Measurements from ENCODE around the gene TSHZ3. TPM values are rescaled to one million over a fixed set of nuclear protein-coding genes. Genes with fewer than 3 reads are reported as not detected.

TSHZ3 gene
- total RNA-seq, 1 donor from 2014 or later: 3.1 TPM

- DNase-seq (no peak), ATAC-seq (ENCODE audit: poor library complexity) (no peak)
- intact Hi-C loops (cut with DNase I): no loop called here
Observed at GRCh38 chr19:31258211-31259052, 90.8 kb downstream of the TSHZ3 start.

DNA sequence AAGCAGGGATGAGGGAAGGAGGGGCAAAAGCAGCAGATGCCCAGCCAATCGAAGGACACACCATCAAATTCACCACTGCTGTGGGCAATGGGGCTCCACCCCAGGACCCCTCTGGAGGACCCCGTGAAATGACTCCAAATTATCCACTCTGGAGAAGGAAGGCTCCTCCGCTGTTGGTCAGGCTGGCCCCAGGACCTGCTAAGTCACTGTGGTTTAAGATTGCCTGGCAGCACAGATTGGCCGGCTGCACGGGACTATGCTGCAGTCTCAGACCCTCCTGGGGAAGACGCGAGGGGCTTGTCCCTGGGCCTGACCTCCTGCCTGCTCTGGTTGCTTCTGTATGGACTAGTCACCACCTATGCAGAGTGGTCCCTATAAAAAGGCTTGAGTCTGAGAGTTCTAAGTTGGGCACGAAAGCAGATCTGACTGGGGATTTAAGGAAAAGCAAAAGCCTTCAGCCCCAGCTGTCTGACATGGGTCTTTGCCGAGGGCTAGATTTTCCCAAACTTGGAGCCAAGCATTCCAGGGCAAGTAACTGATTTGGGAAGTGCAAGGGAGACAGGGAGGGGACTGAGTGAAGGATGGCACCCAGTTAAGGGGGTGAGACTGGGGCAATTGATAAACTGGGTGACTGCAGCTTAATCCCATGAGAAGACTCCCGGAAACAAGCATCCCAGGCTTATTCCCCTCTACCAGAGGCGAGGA lies 91.7 kb downstream of the TSHZ3 start:
- intact Hi-C loops (cut with DNase I): no loop called here
- DNase-seq (no peak), ATAC-seq (ENCODE audit: poor library complexity) (no peak)

- intact Hi-C loops (cut with DNase I): no loop called here
- ATAC-seq (ENCODE audit: poor library complexity) (no peak), DNase-seq (no peak)
Observed at GRCh38 chr19:31257025-31257424, 92.2 kb downstream of the TSHZ3 start.

DNA sequence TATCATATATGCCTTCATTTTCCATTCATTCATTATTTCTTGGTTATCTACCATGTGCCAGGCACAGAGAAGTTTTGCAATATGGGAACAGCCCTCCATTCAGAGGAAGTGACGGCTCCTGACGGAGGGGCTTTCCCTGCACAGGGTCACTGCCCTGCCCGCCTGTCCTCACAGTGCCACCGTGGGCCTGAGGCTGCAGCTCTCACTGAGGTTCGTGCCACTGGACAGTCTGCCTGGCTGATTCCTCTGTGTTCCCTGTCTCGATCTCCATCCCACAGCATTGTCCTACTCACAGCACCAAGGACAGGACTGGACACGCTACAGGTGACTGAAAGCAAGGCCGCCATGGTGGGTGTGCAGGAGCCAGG lies 92.7 kb downstream of the TSHZ3 start:
- ATAC-seq (ENCODE audit: poor library complexity) (no peak), DNase-seq (no peak)
- intact Hi-C loops (cut with DNase I): no loop called here

GRCh38 chr19:31255831-31256592 lies 93.2 kb downstream of the TSHZ3 start:
- intact Hi-C loops (cut with DNase I): no loop called here
- DNase-seq: no peak
- no peak for ATAC-seq (ENCODE audit: poor library complexity)

DNA sequence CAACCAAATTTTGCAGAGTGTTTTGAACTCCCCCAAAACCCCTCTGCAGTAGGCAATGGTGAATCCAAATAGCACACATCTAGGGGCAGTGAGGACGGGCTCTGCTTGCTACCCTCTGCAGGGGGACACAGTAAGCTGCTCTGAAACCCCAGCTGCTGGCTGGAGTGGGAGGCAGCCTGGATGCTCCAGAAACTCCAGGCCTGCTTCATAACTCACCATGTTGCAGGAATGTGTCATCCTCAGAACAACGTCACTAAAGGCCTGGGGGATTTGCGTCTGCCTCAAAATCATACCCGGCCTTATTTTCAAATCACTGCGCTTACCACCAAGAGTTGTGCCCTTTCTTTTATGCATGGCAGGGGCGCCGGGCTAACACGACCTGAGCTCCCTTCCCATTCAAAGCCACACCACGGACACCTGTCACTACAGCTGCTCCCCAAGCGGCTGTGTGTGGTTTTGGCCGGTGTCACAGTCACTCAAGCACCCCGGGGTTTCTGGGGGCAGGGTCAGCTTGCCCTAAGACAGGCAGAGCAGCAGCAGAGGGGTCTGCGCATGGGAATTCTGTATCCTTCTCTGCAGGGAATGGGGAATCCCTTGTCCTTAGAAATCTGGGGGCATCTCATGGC lies 93.9 kb downstream of the TSHZ3 start:
- ATAC-seq (ENCODE audit: poor library complexity): no peak
- DNase-seq: no peak
- intact Hi-C loops (cut with DNase I): no loop called here

DNA sequence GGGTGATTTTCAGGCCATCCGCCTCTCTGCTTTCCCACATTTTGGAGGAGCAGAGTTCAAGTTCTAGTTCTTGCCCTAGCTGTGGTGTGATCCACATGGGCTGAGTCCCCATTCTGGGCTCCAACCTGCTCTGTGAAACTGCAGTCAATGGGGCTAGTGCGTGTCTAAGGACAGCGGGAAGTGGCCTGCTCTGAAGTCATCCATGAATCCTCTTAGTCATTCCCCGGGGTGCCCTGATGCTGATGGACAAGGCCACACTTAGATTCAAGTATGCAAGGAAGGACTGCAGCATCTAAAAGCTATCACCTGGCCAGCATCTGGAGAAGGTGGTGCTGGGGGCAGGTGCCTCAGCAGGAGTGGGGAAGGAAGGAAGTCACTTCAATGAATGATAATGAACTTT lies 94.6 kb downstream of the TSHZ3 start:
- ATAC-seq (ENCODE audit: poor library complexity) (no peak), DNase-seq (no peak)
- intact Hi-C loops (cut with DNase I): no loop called here

- intact Hi-C loops (cut with DNase I): no loop called here
- ATAC-seq (ENCODE audit: poor library complexity) (no peak), DNase-seq (no peak)
Observed at GRCh38 chr19:31254180-31254551, 95.1 kb downstream of the TSHZ3 start.

GRCh38 chr19:31253526-31254179 lies 95.6 kb downstream of the TSHZ3 start:
- DNase-seq (no peak), ATAC-seq (ENCODE audit: poor library complexity) (no peak)
- intact Hi-C loops (cut with DNase I): no loop called here

DNA sequence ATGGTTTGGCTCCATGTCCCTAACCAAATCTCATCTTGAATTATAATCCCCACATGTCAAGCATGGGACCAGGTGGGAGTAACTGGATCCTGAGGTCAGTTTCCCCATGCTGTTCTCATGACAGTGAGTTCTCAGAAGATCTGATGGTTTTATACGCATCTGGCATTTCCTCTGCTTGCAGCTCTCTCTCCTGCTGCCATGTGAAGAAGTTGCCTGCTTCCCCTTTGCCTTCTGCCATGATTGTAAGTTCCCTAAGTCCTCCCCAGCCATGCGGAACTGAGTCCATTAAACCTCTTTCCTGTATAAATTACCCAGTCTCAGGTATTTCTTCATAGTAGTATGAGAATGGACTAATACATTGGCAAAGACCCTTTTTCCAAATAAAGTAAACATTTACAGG lies 96.8 kb downstream of the TSHZ3 start:
- DNase-seq (no peak), ATAC-seq (ENCODE audit: poor library complexity) (no peak)
- intact Hi-C loops (cut with DNase I): no loop called here

DNA sequence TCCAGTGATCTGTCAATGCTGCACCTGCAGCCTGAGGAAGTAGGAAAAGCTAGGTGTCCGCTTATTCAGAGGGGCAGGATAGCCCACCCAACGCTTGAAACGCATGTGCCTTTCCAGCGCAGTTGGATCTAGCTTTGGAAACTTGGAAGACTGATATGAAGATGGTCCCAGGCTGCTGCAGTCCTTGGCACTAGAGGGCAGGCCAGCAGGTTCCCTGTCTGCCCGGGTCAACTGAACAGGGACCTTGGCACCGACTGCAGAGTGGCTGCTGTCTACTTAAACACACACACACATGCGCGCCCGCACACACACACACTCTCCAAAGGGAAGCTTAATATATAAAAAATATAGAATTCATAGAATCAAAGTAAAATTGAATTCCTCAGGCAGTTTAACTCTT lies 100.0 kb downstream of the TSHZ3 start:
- intact Hi-C loops (cut with DNase I): no loop called here
- no peak for ATAC-seq (ENCODE audit: poor library complexity)
- no peak for DNase-seq

- intact Hi-C loops (cut with DNase I): no loop called here
- ATAC-seq (ENCODE audit: poor library complexity) (no peak), DNase-seq (no peak)
Observed at GRCh38 chr19:31235806-31236205, 113.4 kb downstream of the TSHZ3 start.

DNA sequence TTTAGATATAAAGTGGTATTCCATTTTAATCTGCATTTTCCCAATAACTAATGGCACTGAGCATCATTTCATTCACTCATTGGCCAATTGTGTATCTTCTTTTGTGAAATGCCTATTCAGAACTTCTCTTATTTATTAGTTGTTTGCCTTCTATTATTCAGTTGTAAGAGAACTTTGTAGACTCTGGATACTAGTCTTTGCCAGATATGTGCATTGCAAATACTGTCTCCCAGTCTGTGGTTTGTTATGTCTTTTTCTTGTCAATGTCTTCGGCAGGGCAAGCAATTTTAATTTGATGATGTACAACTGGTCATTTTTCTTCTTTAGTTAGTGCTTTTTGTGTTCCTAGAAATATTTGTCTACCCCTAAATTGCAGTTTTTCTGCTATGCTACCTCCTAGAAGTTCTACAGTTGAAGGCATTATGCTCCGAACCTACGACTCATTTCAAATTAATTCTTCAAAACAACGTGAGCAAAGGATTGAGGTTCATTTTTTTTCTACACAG lies 115.9 kb downstream of the TSHZ3 start:
- DNase-seq (no peak), ATAC-seq (ENCODE audit: poor library complexity) (no peak)
- intact Hi-C loops (cut with DNase I): no loop called here

DNA sequence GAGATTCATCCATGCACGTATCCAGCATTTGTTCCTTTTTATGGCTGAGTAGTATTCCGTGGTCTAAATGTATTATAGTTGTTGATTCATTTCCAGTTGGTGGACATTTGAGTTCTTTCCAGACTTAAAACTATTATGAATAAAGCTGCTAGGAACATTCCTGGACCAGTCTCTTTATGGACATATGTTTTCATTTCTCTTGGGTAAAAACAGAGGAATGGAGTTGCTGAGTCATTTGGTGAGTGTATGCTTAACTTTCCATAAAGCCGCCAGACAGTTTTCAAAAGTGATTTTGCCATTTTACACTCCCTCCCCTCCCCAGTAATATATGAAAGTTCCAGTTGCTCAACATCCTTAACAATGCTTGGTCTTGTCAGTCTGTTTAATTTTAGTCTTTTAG lies 116.4 kb downstream of the TSHZ3 start:
- intact Hi-C loops (cut with DNase I): no loop called here
- ATAC-seq (ENCODE audit: poor library complexity) (no peak), DNase-seq (no peak)

GRCh38 chr19:31232180-31232579 lies 117.1 kb downstream of the TSHZ3 start:
- no peak for DNase-seq
- intact Hi-C loops (cut with DNase I): no loop called here
- ATAC-seq (ENCODE audit: poor library complexity): no peak

- DNase-seq (no peak), ATAC-seq (ENCODE audit: poor library complexity) (no peak)
- intact Hi-C loops (cut with DNase I): no loop called here
Observed at GRCh38 chr19:31231237-31231636, 118.0 kb downstream of the TSHZ3 start.

GRCh38 chr19:31226151-31226935 lies 122.9 kb downstream of the TSHZ3 start:
- DNase-seq (no peak), ATAC-seq (ENCODE audit: poor library complexity) (no peak)
- intact Hi-C loops (cut with DNase I): no loop called here

Data from Right ventricle myocardium superior (tissue), 1 donor.